GM12878 (cell line): Measurements from ENCODE around the gene GPR152. TPM values are rescaled to one million over a fixed set of nuclear protein-coding genes. Genes with fewer than 3 reads are reported as not detected.
A peak's percentile ranks its signal among the peaks of the same experiment; 100 is the strongest.

Source experiments
- ATAC-seq: fragments of 200-7000 bp; cut with Tn5 transposase; 3 replicates; pipeline ENCODE4 v1.9.1; 2020; ENCODE audit warnings: mild to moderate bottlenecking, moderate library complexity
- BruUV-seq: library from RNA; stranded (reverse); fragments of 400-500 nt; replicated peaks from 2 replicates; lab custom pipeline; 2021; lab: Mats Ljungman, UMichigan
- CTCF ChIA-PET: fragments of 300-600 bp; sonication (Branson Sonifier 250); formaldehyde crosslinking; extraction: SDS; loops from one replicate; lab custom pipeline; 2021; ENCODE audit warnings: inconsistent platforms; lab: Yijun Ruan, JAX
- POLR2A ChIA-PET: fragments of 350-600 bp; formaldehyde crosslinking; extraction: SDS; loops from one replicate; lab custom pipeline; 2021; ENCODE audit warnings: inconsistent platforms; lab: Charles Lee
- RAD21 ChIA-PET: fragments of 300-600 bp; sonication (Branson Sonifier 250); formaldehyde crosslinking; loops from one replicate; lab custom pipeline; 2023; ENCODE audit warnings: antibody characterized with exemption; ENCODE audit not compliant: unreplicated experiment; lab: Charles Lee
- SMC1A ChIA-PET: fragments of 300-600 bp; sonication (Branson Sonifier 250); formaldehyde crosslinking; loops from one replicate; lab custom pipeline; 2023; ENCODE audit not compliant: unreplicated experiment, uncharacterized antibody; lab: Charles Lee
- DNase-seq: peaks from one replicate; pipeline ENCODE4 v3.0.0-alpha.2; 2011; ENCODE audit warnings: low read depth, low spot score
- FAIRE-seq: peaks from 3 replicates; lab custom pipeline; 2011; peaks lifted over from hg19 to GRCh38; lab: Jason Lieb, UNC
- H2AFZ ChIP-seq: 2 replicates; pipeline ENCODE4 v1.6.0; 2011; ENCODE audit warnings: low read depth, low read length, control low read depth; ENCODE audit not compliant: control insufficient read depth
- H3K27ac ChIP-seq: 2 replicates; pipeline ENCODE4 v1.5.1; 2011; ENCODE audit warnings: control low read depth; ENCODE audit not compliant: control insufficient read depth, insufficient read depth
- H3K27me3 ChIP-seq, 2 experiments: replicated peaks in 1 of 2; 2 replicates each; pipeline versions ENCODE4 v1.6.0 to v1.6.1; 2011; ENCODE audit warnings: low read length in 1 of 2; ENCODE audit not compliant: control insufficient read depth in 2 of 2, insufficient read depth in 2 of 2
- H3K36me3 ChIP-seq, 2 experiments: 2 replicates each; pipeline ENCODE4 v1.5.1; 2011; ENCODE audit warnings: low read length in 1 of 2; ENCODE audit not compliant: control insufficient read depth in 2 of 2, insufficient read depth in 2 of 2
- H3K4me1 ChIP-seq: 2 replicates; pipeline ENCODE4 v1.6.1; 2011; ENCODE audit warnings: mild to moderate bottlenecking, low read length, moderate library complexity, mixed read lengths; ENCODE audit not compliant: control insufficient read depth, insufficient read depth
- H3K4me2 ChIP-seq: 2 replicates; pipeline ENCODE4 v1.6.0; 2011; ENCODE audit warnings: control low read depth; ENCODE audit not compliant: control insufficient read depth, insufficient read depth
- H3K4me3 ChIP-seq: fragments of 200-600 bp; sonication (generic); 2 replicates; pipeline ENCODE4 v1.5.1; 2016
- H3K79me2 ChIP-seq: 2 replicates; pipeline ENCODE4 v1.6.0; 2011; ENCODE audit warnings: low read length; ENCODE audit not compliant: control insufficient read depth, insufficient read depth
- H3K9ac ChIP-seq: 2 replicates; pipeline ENCODE4 v1.8.0; 2011; ENCODE audit warnings: low read length, control low read depth, mixed read lengths; ENCODE audit not compliant: control insufficient read depth, insufficient read depth
- H3K9me3 ChIP-seq: replicated peaks from 3 replicates; pipeline ENCODE4 v1.5.1; 2011; ENCODE audit warnings: mild to moderate bottlenecking, low read length; ENCODE audit not compliant: control insufficient read depth, insufficient read depth
- H4K20me1 ChIP-seq: 2 replicates; pipeline ENCODE4 v1.6.0; 2011; ENCODE audit not compliant: control insufficient read depth, insufficient read depth
- CBX3 ChIP-seq: fragments of 200-600 bp; sonication (generic); IDR thresholded peaks from 2 replicates; pipeline ENCODE4 v1.6.1; 2016; ENCODE audit warnings: low read depth, borderline replicate concordance
- KLF5 ChIP-seq: fragments of 450-650 bp; IDR thresholded peaks from 2 replicates; pipeline ENCODE4 v1.6.1; 2014; ENCODE audit warnings: mild to moderate bottlenecking; ENCODE audit not compliant: partially characterized antibody
- POLR2A ChIP-seq: IDR thresholded peaks from 2 replicates; pipeline ENCODE4 v1.6.1; 2011; ENCODE audit warnings: low read depth, mild to moderate bottlenecking, low read length
- POLR2AphosphoS5 ChIP-seq: IDR thresholded peaks from 2 replicates; pipeline ENCODE4 v1.6.1; 2011; ENCODE audit warnings: mild to moderate bottlenecking, low read length, inconsistent platforms
- REST ChIP-seq: IDR thresholded peaks from 2 replicates; pipeline ENCODE4 v1.6.1; 2012; ENCODE audit warnings: mild to moderate bottlenecking, low read depth, low read length
- SREBF2 ChIP-seq: IDR thresholded peaks from 2 replicates; pipeline ENCODE4 v1.6.1; 2012; ENCODE audit warnings: mild to moderate bottlenecking, low read length
- TBL1XR1 ChIP-seq: IDR thresholded peaks from 2 replicates; pipeline ENCODE4 v1.6.1; 2012; ENCODE audit warnings: low read depth, low read length, improper control_type of control experiment
- WGBS: methylation state at CpG from one replicate; pipeline ENCODE4 v1.1.6; 2016; ENCODE audit warnings: low lambda C conversion rate; ENCODE audit not compliant: insufficient replicate concordance, insufficient coverage; ENCODE audit errors: missing lambda C conversion rate; 5-methylcytosine and 5-hydroxymethylcytosine counted together
- in situ Hi-C: fragments of 300-500 bp; cut with MboI; formaldehyde crosslinking; loops from 9 replicates; pipeline ENCODE4 v1.14.3; 2018; ENCODE audit warnings: mixed read lengths
- intact Hi-C: fragments of 100-400 bp; cut with micrococcal nuclease; formaldehyde crosslinking; loops from one replicate; pipeline ENCODE4 v1.14.2; 2022; ENCODE audit not compliant: unreplicated experiment
- polyA plus RNA-seq, 11 experiments: library from polyadenylated mRNA; depleted of rRNA in 4 of 11; unstranded in 6 of 11; stranded (reverse) in 5 of 11; fragments of >200 nt; fragmentation: Nextera tagmentation in 4 of 11; fragmentation: Illumina TruSeq in 1 of 11; extraction: Ambion mirVana in 4 of 11; extraction: Trizol in 1 of 11; gene quantifications; 1 replicate in 1 of 11; 2 replicates in 10 of 11; pipeline versions ENCODE4 v1.2.1 to v1.2.3, GENCODE V29; 2011 to 2016; ENCODE audit warnings: inconsistent platforms in 2 of 11, missing spikeins in 2 of 11, low read depth in 1 of 11
- total RNA-seq, 4 experiments: library from RNA; depleted of rRNA in 3 of 4; stranded (reverse); fragments of >200 nt in 3 of 4; fragmentation: Illumina TruSeq in 1 of 4; extraction: Trizol in 1 of 4; gene quantifications; 2 replicates each; pipeline versions ENCODE4 v1.2.1 to v1.2.3, GENCODE V29; 2013 to 2021

GPR152 gene
- total and polyA plus RNA-seq, 10 of the 15 experiments (the other 5 are each of a cell fraction or from before 2014, with no cell fraction given): not detected

GRCh38 chr11:67451658-67451976, 912 bp downstream of the GPR152 start:
- TF ChIP-seq REST (no peak), KLF5 (no peak), TBL1XR1 (no peak), POLR2A (peak; percentile 51; the same call in 1 of the 2 replicates), CBX3 (no peak), SREBF2 (no peak), POLR2AphosphoS5 (no peak)
- TF ChIP-seq, all 136 proteins: peak for 1
- WGBS: 86% methylated on average over 14 of the region's 14 CpGs
- no peak for ATAC-seq

More at GRCh38 chr11:67451658-67451976, 912 bp downstream of the GPR152 start:
- ChIA-PET POLR2A (interaction anchor here (1.0 to 1.6 kb wide), 2 partner anchors 9 to 12 kb away, joined by 3 to 6 read pairs; no protein-coding TSS in a partner anchor), SMC1A (interaction anchor here (1.2 to 1.3 kb wide), 2 partner anchors 10 to 54 kb away, joined by 4 to 5 read pairs; no protein-coding TSS in a partner anchor), RAD21 (no interaction called here), CTCF (interaction anchor here (1.2 kb wide), 2 partner anchors 13 to 50 kb away, joined by 3 to 4 read pairs; partner anchors contain the start of gene PPP1CA)
- Histone ChIP-seq H3K4me3 (no peak overlapping the region), H3K27ac (no peak overlapping the region), H3K4me2 (no peak overlapping the region), H3K9me3 (no peaks in the 10 kb centered on the region), H4K20me1 (no peaks in the 10 kb centered on the region), H3K27me3 (no peaks in the 10 kb centered on the region), H2AFZ (no peak overlapping the region), H3K36me3 (no peaks in the 10 kb centered on the region), H3K4me1 (peaks cover 10% of the 10 kb centered on the region), H3K79me2 (no peaks in the 10 kb centered on the region), H3K9ac (no peak overlapping the region)
- DNase-seq (no peak), FAIRE-seq (no peak)
- in situ Hi-C loops: no loop called here
- no TSS peak for BruUV-seq
- intact Hi-C loops: no loop called here
